Stimulated activated CD4-positive, alpha-beta T cell treated with anti-CD3 and anti-CD28 coated beads, Interleukin-4, amount 100 ng/mL, for 24 hours (primary cell): ENCODE data around the gene SGCA.

Source experiments
- DNase-seq: peaks from one replicate; pipeline ENCODE4 v3.0.0-alpha.2; 2020

Gene SGCA

DNA sequence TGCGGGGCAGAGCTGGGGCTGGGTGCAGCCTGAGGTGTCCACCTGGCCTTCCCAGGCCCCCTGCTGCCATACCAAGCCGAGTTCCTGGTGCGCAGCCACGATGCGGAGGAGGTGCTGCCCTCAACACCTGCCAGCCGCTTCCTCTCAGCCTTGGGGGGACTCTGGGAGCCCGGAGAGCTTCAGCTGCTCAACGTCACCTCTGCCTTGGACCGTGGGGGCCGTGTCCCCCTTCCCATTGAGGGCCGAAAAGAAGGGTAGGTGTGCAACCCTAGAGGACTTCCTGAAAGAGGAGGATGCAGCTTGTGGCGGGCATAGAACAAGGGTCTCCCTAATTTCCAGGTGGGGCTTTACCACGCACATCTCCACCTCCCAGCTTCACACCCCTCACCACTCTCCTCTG is 2.5 kb downstream of the SGCA start:
- DNase-seq = no peak

DNA sequence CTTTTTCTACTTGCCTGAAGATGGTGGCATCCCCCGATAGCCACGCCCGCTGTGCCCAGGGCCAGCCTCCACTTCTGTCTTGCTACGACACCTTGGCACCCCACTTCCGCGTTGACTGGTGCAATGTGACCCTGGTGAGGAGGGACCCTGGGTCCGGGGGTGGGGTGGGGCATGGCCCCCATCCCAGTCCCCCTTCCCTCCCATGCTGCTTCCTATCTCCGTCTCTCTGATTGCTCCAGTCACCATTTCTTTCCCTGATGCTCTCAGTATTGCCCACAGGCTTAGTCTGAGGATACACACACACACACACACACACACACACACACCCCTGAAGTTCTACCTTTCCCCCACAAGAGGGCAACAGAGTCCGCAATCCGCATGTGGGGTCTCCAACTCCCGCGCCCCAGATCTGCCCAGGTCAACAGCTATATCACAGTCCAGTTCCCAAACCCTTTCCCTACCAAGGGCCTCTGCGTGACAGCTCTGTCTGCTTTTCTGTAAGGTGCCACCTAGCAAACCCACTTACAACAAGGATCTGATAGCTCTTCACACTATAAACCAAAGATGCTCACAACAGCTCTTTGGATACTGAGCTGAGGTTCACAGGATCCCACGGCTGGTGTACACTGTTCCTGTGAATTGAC is 3.4 kb downstream of the SGCA start:
- DNase-seq = peak; percentile 60

- no peak for DNase-seq
These were observed 4.2 kb downstream of the SGCA start for GRCh38 chr17:50169881-50170459.

DNA sequence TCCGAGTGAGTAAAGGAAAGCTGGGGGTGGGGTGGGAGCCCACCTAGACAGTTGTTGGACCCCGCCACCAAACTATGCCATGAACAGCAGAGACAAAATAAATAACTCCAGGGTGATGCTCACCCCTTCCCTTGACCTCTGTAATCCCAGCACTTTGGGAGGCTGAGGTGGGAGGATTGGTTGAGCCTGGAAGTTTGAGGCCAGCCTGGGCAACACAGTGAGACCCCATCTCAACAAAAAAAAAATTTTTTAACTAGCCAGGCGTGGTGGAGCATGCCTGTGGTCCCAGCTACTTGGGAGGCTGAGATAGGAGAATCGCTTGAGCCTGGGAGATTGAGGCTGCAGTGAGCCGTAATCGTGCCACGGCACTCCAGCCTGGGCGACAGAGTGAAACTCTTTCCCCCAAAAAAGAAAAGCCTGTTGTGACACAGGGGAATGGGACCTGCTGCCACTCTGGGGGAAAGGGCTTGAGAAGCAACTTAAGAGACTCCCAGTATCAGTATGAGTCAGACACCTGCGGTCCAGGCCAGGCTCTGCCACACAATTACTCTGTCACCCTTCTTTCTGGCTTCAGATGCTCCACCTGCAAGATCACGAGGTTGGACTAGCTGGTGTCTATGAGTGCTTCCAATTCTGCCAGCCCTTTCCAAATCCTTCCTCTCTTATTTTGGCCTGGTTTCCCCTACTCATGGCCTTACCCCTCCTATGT is 5.0 kb downstream of the SGCA start:
- no peak for DNase-seq

- DNase-seq = no peak
These were observed 5.7 kb downstream of the SGCA start for GRCh38 chr17:50171371-50172071.

DNA sequence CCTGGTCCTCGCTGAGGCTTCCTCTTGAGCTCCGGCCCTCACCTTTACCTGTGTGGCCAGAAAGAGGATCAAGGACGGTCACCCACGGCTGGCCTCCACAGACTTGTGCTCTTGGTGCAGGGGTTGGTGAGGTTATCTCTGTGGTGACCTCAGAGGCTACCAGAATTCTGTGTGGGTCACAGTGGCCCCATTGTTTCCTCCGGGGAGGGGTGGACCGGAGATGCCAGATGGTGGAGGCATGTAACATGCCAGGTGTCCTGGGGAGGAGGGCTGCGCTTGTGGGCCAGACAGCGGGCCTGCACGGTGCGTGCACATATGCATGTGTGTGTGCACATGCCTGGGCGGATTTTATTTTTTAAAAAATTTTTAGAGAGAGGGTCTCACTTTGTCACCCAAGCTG is 6.3 kb downstream of the SGCA start:
- no peak for DNase-seq

DNA sequence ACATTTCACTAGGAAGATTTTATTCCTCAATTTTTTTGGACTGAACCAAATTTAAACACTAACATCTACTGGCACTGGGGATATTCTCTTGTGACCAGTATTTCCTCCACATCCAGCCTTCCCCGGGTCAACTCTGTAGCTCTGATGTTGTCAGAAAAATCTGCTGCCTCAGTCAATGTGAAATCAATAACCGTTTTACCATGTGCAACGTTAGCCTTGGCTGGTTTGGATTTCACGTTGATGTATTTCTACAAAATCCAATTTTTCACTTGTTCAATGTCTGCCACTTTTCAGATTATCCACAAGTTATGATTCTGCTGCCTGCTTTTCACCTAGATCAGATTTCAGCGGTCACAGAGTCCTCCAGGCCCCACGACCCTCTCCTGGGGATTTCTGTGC is 7.1 kb downstream of the SGCA start:
- DNase-seq = no peak

DNA sequence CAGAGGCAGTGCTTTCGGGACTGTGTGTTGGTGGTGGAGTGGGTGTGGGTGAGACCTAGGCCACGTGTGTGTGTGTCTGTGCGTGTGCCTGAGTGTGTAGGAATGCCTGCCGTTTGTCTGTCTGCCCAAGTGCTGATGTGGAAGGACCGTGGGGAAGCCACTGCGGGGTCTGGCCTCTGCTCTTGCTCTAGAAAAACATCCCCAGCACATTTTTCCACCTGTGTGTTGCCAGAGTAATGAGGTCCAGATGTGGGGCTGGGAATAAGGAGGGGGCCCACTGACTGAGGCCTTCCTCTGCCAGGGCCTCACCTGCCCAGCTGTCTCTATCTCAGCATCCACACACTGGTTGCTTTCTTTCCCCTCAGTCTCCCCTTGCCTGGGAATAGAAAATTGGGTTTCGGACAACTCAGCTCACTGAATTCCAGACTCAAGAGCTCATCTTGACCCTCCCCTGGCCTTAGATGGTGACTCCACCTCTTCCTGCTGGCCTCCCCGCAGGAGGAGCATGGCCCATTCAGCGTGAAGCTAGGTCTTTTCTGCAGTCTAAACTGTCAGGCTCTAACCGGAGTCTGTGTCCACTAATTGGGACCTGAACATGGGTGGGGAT is 7.6 kb downstream of the SGCA start:
- no peak for DNase-seq

DNA sequence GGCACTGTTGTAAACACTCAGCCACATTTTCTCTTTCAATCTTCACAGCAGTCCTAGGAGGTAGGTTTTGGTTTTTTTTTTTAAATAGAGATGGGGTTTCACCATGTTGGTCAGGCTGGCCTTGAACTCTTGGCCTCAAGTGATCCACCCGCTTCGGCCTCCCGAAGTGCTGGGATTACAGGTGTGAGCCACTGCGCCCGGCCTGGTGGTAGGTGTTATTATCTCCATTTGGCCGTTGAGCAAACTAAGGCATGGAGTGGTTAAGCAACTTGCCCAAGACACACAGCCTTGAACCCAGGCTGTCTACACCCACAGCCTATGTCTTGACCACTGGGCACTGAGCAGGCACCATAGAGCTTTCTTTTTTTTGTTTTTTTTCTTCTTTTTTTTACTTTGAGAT is 8.6 kb downstream of the SGCA start:
- no peak for DNase-seq

DNA sequence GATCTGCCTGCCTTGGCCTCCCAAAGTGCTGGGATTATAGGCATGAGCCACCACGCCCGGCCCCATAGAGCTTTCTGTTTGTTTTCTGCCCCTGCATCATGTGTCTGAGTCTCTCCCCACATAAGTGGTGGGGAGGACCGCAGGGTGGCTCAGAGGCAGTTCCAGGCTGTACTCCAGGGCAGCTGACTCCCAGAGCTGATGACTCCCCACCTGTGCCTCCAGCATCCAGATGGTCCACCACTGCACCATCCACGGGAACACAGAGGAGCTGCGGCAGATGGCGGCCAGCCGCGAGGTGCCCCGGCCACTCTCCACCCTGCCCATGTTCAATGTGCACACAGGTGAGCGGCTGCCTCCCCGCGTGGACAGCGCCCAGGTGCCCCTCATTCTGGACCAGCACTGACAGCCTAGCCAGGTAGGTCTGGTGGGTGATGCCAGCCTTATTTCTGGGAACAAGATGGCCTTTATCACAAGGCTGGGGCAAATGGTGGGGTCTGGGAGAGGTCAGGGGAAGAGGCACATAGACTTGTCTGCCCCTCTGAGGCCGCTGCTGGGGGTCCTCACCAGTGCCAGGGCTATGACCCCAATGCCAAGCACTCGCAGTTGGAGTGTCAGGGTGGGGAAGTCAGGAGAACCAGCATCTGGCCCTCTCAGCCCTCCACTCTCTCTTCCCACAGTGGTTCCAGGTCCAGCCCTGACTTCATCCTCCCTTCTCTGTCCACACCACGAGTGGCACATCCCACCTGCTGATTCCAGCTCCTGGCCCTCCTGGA is 9.4 kb downstream of the SGCA start:
- DNase-seq = no peak

GRCh38 chr17:50176559-50177357 is 11.0 kb downstream of the SGCA start:
- DNase-seq = no peak

DNA sequence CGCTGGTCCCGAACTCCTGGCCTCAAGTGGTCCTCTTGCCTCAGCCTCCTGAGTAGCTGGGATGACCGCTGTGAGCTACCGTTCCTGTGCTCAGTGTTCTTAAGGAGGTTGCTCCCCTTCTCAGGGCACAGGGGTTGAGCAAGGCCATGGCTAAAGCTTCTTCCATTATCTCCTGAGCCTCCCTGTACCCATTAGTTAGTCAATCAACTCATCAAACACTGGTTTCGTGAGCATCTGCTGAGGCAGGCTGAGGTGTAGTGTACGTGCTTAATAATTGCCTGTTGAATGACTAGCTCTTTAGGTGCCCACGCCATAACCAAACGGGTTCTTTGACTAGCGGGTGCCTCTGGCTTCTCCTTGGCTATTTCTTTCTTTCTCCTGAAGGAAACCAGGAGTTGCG is 11.7 kb downstream of the SGCA start:
- no peak for DNase-seq

DNA sequence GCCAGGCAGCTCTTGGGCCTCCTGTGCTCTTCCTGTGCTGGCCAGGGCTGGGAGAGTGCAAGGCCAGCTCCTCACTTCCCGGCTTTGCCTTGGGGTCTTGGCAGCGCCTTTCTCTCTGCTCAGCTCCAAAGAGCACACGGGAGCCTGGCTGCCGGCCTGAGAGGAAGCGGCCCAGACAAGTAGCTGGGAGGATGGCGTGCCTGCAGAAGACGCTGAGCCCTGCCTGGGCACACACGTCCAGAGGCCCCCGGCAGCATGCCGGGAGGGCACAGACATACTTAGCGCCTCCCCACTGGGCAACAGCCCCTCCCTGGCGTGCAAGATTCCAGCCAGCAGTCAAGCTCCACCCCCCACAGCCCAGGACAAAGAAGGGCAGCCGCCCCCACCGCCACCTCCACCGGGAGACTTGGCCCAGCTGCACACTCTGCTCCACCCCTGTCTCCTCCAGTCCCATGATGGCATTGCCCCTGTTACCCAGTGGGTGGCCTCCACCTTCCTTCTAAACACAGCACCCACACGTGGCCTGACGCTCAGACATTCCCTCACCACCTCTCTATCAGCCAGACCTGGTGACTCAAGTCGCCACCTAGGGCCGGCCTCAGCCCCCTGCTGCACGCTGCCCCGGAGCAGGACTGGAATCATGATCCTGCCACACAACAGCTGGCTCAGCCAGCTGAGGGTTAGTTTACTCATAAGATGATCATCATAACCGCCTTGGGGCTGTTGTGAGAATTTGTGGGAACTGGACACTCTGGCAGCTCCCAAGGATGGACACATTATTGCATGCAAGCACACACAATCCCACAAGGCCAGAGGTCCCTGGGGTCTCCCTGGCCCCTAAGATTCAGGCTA is 12.4 kb downstream of the SGCA start:
- peak; percentile 44 for DNase-seq

DNA sequence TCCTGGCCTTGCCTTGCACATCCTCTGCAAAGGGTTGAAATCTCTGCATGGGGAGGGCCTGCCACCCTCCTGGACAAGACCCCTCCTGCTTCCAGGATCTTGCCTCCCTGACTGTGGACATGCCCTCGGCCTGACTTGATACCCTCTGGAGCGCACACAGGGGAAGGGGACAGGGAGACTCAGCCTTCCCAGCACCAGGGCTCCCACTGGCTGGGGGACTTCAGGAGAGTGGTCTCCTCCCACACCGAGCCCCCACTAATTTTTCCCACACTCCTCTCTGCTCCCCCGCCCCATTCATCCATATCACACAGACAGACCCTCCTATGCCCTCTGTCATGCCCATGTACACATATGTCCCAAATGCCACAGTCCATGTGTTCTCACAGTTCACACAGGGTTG is 14.3 kb downstream of the SGCA start:
- no peak for DNase-seq

DNA sequence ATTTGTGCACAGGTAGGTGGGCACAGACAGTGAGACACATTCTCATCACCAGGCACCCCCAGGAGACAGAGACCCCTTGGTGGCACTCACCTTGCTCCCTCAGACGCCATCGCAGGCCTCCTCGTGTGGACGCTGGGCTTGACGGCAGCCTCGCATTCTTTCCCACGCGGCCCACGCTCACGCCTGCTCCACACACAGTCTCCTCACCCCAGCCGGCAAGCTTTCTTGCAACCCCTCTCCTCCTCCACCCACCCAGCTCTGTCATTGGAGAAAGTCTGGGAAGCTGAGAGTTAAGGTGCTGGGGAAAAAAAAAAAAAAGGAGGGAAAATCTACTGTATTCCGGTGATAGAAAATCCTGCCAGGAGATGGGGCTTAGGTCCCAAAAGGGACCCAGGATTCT is 14.8 kb downstream of the SGCA start:
- DNase-seq = no peak

DNA sequence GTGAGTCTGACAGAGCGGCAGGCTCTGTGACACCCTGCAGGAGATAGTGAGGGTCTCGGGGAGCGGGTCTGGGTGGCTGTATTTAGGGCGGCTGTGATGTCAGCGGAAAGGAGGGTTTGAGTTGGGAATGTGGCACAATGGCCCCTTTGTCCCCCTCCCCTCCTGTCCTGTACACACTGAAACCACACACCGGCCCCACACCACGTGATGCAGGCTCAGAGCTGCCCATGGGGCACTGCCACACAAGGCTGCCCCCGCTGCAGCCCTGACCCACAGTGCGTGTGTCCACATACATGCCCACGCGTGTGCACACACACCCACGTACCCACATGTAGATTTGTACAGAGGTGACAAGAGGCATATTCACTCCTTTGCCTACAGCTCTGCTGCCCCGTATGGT is 15.3 kb downstream of the SGCA start:
- DNase-seq = no peak

- no peak for DNase-seq
These were observed 16.1 kb downstream of the SGCA start for GRCh38 chr17:50181591-50182560.

- DNase-seq = no peak
These were observed 17.1 kb downstream of the SGCA start for GRCh38 chr17:50182783-50183420.

DNA sequence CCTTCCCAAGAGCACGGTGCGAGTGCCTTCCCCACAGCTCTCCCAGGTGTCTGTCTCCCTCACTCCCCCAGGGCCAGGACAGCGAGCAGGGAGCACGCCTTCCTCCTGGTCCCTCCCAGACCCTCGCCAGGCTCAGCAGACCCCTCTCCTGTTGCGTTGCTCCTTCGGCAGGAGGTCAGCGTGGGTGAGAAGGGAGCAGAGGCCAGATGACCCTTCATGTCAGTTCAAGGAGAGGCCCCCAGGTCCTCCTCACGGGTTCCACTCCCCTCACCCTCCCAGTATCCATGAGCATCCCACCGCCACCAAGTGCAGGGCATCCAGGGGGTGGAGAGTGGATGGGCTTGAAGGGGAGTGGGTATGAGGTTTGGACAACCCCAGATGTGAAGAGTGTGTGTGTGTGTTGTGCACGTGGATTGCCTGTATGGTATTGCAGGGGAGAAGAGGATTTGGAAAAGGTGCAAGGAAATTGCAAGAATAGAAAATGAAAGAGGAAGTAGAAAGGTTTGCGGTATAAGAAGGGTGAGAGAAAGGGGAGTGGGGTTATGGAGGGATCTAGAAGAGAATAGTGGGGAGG is 17.7 kb downstream of the SGCA start:
- no peak for DNase-seq
